Measurements from ENCODE around the gene LRRC4.

Gene LRRC4

GRCh38 chr7:128024151-128024550 lies 7.1 kb downstream of the LRRC4 start:
- no peak for DNase-seq (ENCODE audit: low spot score)
- TF ChIP-seq CTCF (IDR thresholded peaks at IDR 0.05; ENCODE audit: extremely low read depth, missing control alignments): no peak

GRCh38 chr7:128022631-128023532 lies 8.4 kb downstream of the LRRC4 start:
- no peak for DNase-seq (ENCODE audit: low spot score)
- TF ChIP-seq CTCF (IDR thresholded peaks at IDR 0.05; ENCODE audit: extremely low read depth, missing control alignments): no peak

GRCh38 chr7:128021366-128021765 lies 9.9 kb downstream of the LRRC4 start:
- DNase-seq (ENCODE audit: low spot score): no peak
- no peak for TF ChIP-seq CTCF (IDR thresholded peaks at IDR 0.05; ENCODE audit: extremely low read depth, missing control alignments)

GRCh38 chr7:128020159-128020558 lies 11.1 kb downstream of the LRRC4 start:
- no peak for DNase-seq (ENCODE audit: low spot score)
- no peak for TF ChIP-seq CTCF (IDR thresholded peaks at IDR 0.05; ENCODE audit: extremely low read depth, missing control alignments)

GRCh38 chr7:128019288-128019687 lies 11.9 kb downstream of the LRRC4 start:
- no peak for TF ChIP-seq CTCF (IDR thresholded peaks at IDR 0.05; ENCODE audit: extremely low read depth, missing control alignments)
- DNase-seq (ENCODE audit: low spot score): no peak

- no peak for DNase-seq (ENCODE audit: low spot score)
- TF ChIP-seq CTCF (IDR thresholded peaks at IDR 0.05; ENCODE audit: extremely low read depth, missing control alignments): no peak
Observed at GRCh38 chr7:128017862-128018845, 13.1 kb downstream of the LRRC4 start.

GRCh38 chr7:128017460-128017859 lies 13.8 kb downstream of the LRRC4 start:
- DNase-seq (ENCODE audit: low spot score): no peak
- TF ChIP-seq CTCF (IDR thresholded peaks at IDR 0.05; ENCODE audit: extremely low read depth, missing control alignments): no peak
